Stimulated activated CD4-positive, alpha-beta T cell treated with anti-CD3 and anti-CD28 coated beads, Interleukin-15, amount 100 ng/mL, for 24 hours (primary cell): Measurements from ENCODE around the gene CAB39L.

ENCODE experiments used
- DNase-seq: peaks from one replicate; pipeline ENCODE4 v3.0.0-alpha.2; 2020

CAB39L gene

DNA sequence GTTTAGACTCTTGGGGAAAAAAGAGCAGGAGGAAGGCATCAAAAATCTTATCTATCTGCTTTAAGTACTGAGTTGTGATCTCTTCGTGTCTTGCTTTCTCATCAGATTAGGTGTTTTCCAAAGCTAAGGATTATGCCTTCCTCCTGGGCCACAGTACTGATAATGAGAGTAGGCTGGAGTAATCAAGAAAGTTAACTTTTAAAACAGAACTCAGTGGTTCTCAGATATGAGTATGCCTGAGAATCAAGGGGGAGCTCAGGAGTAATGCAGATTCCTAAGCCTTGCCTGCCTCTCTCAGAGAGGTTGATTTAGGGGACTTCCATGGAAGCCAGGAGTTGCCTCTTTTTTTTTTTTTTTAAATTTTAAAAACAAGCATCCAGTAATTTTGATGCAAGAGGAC lies 172.6 kb downstream of the CAB39L start:
- DNase-seq, result no peak

DNA sequence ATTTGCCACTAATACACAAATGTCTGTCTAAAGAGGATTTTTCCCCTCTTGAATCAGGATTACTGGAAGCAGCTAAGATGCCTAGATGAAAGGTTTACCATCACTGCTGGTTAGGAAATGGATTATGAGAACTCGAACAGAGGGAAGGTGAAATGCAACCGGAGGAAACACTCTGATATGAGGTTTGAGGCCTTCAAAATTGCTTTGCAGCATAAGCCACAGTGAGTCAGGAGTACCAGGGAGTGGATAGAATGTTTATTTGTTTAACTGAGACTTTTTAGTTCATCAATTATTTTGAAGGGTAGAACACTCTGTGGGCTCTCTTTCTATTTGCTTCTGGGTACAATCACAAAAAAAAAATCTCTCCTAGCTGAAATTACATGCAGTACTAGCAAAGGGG lies 178.0 kb downstream of the CAB39L start:
- no peak for DNase-seq

DNA sequence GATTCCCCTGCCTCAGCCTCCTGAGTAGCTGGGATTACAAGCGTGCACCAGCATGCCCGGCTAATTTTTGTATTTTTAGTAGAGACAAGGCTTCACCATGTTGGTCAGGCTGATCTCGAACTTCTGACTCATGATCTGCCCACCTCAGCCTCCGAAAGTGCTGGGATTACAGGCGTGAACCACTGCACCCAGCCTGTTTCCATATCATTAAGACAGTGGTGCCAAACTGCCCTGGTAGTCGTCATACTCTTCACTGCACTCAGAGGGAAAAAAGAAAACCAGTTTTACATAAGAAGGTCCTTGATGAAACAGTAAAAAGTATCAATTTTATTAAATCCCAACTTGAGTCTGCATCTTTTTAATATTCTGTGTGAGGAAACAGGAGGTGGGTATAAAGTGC lies 181.2 kb downstream of the CAB39L start:
- DNase-seq, result no peak

DNA sequence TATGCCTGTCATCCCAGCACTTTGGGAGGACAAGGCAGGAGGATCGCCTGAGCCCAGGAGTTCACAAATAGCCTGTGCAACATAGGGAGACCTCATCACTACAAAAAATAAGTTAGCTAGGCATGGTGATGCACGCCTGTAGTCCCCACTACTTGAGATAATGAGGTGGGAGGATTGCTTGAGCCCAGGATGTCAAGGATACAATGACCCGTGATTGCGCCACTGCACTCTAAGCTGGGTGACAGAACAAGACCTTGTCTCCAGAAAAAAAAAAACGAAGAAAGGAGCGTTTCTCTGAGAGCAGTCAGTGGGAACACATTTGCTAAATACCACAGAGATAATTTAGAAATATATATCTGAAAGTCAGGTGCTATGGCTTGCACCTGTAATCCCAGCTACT lies 184.3 kb downstream of the CAB39L start:
- no peak for DNase-seq
